ENCODE measurements around the gene TICAM1. TPM values are rescaled to one million over a fixed set of nuclear protein-coding genes. Genes with fewer than 3 reads are reported as not detected.
"Not testable (repeated sequence)": the region's sequence is repeated elsewhere in the genome, so short reads cannot be mapped to it uniquely, and the experiment has no call there.

Gene TICAM1
- total RNA-seq, 6 experiments from 2014 or later: 16.4 to 21.6 (median 18.4) TPM

- H3K36me3 Mint-ChIP-seq (ENCODE audit: low read depth): no peaks in the 10 kb centered on the region
- H3K4me1 Mint-ChIP-seq (ENCODE audit: low read depth): no peaks in the 10 kb centered on the region
- no peak for DNase-seq
- no peak overlapping the region for H3K27ac Mint-ChIP-seq
- peaks cover 10% of the 10 kb centered on the region; the same call in 1 of the 2 replicates for H3K9me3 Mint-ChIP-seq
- no peak for TF ChIP-seq CTCF (IDR thresholded peaks at IDR 0.05)
- no peak overlapping the region for H3K4me3 Mint-ChIP-seq
- peaks cover 31% of the 10 kb centered on the region for H3K27me3 Mint-ChIP-seq (ENCODE audit: insufficient read depth)
Observed at GRCh38 chr19:4781801-4782200, 49.7 kb downstream of the TICAM1 start.

GRCh38 chr19:4780860-4781259 is 50.7 kb downstream of the TICAM1 start:
- H3K4me3 Mint-ChIP-seq: no peak overlapping the region
- no peaks in the 10 kb centered on the region for H3K36me3 Mint-ChIP-seq (ENCODE audit: low read depth)
- peaks cover 31% of the 10 kb centered on the region for H3K27me3 Mint-ChIP-seq (ENCODE audit: insufficient read depth)
- H3K4me1 Mint-ChIP-seq (ENCODE audit: low read depth): no peaks in the 10 kb centered on the region
- DNase-seq: no peak
- H3K27ac Mint-ChIP-seq: no peak overlapping the region
- H3K9me3 Mint-ChIP-seq: peaks cover 12% of the 10 kb centered on the region; the same call in 1 of the 2 replicates
- TF ChIP-seq CTCF (IDR thresholded peaks at IDR 0.05): no peak

GRCh38 chr19:4778124-4778523 is 53.4 kb downstream of the TICAM1 start:
- peaks cover 25% of the 10 kb centered on the region for H3K27me3 Mint-ChIP-seq (ENCODE audit: insufficient read depth)
- H3K4me1 Mint-ChIP-seq (ENCODE audit: low read depth); DNase-seq; H3K27ac Mint-ChIP-seq; H3K4me3 Mint-ChIP-seq; H3K36me3 Mint-ChIP-seq (ENCODE audit: low read depth): not testable (repeated sequence)
- peaks cover 14% of the 10 kb centered on the region; the same call in 1 of the 2 replicates for H3K9me3 Mint-ChIP-seq

GRCh38 chr19:4776436-4777211 is 54.9 kb downstream of the TICAM1 start:
- DNase-seq: no peak
- Mint-ChIP-seq H3K4me1 (ENCODE audit: low read depth) (no peaks in the 10 kb centered on the region; the same call in 1 of the 2 replicates), H3K27ac (no peak overlapping the region), H3K4me3 (no peak overlapping the region), H3K27me3 (ENCODE audit: insufficient read depth) (peaks cover 26% of the 10 kb centered on the region), H3K9me3 (peaks cover 13% of the 10 kb centered on the region; the same call in 1 of the 2 replicates), H3K36me3 (ENCODE audit: low read depth) (no peaks in the 10 kb centered on the region)
- TF ChIP-seq CTCF (IDR thresholded peaks at IDR 0.05): no peak

- no peak for TF ChIP-seq CTCF (IDR thresholded peaks at IDR 0.05)
- Mint-ChIP-seq H3K4me3 (no peak overlapping the region), H3K27me3 (ENCODE audit: insufficient read depth) (peaks cover 21% of the 10 kb centered on the region), H3K9me3 (peaks cover 4% of the 10 kb centered on the region; the same call in 1 of the 2 replicates), H3K36me3 (ENCODE audit: low read depth) (no peaks in the 10 kb centered on the region), H3K27ac (no peak overlapping the region), H3K4me1 (ENCODE audit: low read depth) (no peaks in the 10 kb centered on the region; the same call in 1 of the 2 replicates)
- DNase-seq: peak; percentile 4
Observed at GRCh38 chr19:4775627-4776152, 55.8 kb downstream of the TICAM1 start.

GRCh38 chr19:4774136-4774535 is 57.4 kb downstream of the TICAM1 start:
- no peak for DNase-seq
- H3K4me3 Mint-ChIP-seq: no peak overlapping the region
- no peak overlapping the region for H3K27ac Mint-ChIP-seq
- peaks cover 10% of the 10 kb centered on the region; the same call in 1 of the 2 replicates for H3K9me3 Mint-ChIP-seq
- H3K27me3 Mint-ChIP-seq (ENCODE audit: insufficient read depth): peaks cover 16% of the 10 kb centered on the region
- TF ChIP-seq CTCF (IDR thresholded peaks at IDR 0.05): no peak
- no peaks in the 10 kb centered on the region; the same call in 1 of the 2 replicates for H3K4me1 Mint-ChIP-seq (ENCODE audit: low read depth)
- no peaks in the 10 kb centered on the region; the same call in 1 of the 2 replicates for H3K36me3 Mint-ChIP-seq (ENCODE audit: low read depth)
